ENCODE results near the gene TMEM161A.
"Not testable (repeated sequence)": the region's sequence is repeated elsewhere in the genome, so short reads cannot be mapped to it uniquely, and the experiment has no call there.

Gene TMEM161A

DNA sequence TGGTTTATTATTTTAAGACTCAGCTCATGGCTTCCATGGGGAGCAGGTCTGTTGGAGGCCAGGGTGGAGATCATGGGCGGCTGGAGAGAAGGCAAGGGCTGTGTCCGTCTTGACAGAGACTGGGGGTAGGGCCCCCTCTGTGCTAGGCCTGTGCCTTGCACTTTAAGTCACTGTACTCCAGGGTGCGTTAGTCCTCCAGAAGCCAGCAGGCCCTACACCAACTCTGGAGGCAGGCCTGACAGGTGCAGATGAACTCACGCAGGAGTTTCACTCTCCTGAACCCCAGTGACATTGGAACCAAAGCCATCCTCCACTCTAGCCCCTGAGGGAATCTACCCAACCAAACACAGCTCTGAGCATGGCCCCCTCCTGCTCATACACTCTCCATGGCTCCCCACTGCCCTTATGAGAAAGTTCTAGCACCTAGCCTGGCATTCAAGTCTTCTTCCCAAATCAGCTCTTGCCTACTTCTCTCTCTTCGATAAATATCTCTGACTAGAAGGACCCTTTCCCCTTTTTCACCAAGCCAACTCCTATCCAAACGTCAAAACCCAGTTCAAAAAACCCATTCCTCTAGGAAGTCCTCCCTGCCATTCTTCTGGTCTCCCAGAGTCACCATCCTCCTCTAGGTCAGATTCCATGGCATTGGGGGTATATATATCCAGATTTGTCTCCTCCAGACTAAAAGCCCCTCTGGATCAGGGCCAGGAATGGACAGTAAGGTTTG, 16.7 kb upstream of the TMEM161A start:
- no peak for DNase-seq

DNA sequence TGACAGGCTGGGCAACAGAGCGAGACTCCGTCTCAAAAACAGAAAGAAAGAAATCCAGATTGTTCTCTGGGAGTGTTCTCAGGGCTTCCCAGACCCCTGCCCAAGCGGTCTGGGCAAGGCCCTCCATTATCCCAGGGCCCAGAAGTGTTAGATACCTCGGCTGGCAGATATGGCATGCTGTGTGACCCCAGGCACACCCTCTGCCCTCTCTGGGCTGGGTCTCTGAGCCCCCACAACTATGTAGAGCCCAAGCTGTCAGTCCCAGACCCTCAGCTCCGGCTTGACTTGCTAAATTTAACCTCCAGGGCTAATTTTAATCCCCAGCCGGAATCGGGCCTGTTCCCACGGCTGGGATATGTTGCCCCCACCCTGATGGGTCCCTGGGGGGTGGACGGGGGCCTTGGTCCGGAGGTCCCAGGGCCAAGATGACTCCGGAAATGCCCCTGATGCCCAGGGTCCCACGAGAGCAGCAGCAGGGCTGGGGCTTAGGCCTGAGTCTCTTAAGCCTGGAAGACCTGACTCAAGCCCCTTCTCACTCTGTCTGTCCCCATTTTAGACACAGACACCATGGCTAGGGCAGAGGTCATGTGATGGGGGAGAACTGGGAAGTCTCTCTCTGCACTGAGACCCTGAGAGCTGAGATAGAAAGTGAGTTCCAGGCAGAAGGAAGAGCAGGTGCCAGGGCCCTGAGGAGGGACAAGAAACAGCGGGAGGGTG, 14.5 kb upstream of the TMEM161A start:
- DNase-seq: no peak

DNA sequence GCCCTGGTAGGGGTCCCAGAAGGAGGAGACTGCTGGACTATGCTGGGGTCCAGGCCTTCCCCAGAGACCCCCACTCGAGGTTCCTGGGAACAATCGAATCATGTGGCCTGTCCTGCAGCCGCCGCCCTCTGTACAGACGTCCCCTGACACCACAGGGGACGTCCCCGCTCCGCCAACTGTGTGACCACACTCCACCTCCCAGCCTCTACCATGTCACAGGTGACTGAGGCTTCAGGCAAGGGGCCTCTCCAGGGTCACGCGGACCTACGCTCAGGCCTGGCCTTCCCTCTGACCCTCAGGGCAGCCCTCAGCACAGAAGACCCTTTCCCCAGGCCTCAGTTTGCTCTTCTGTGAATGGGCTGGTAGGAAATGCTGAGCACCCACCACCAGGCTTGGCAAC, 13.1 kb upstream of the TMEM161A start:
- no peak for DNase-seq

DNA sequence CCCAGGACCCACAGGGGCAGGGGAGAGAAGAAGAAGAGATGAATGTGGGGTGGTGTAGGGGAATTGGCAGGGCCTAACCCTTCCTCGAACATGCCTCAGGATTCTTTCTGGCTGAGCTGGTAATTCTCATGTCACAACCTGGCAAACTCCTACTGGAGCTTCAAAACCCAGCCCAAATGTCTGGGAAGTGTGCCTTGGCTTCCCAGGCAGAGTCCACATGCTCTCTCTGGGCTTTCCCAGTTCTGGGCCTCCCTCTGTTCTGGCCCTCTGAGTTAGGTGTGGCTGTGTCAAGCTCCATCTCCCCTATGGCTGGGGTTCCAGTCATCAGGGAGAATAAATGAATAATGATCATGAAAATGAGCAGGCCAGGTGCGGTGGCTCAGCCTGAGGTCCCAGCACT, 11.2 kb upstream of the TMEM161A start:
- no peak for DNase-seq

DNA sequence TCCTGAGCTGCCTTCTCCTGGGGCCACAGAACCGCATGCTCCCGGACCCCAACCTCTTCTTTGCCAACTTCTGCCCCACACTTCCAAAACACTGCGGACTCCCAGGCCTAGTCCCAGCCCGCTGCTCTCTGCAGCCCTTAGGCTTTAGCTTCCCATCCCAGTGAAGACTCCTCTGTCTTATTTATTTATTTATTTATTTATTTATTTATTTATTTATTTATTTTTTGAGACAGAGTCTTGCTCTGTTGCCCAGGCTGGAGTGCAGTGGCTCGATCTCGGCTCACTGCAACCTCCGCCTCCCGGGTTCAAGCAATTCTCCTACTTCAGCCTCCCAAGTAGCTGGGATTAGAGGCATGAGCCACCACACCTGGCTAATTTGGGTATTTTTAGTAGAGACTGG, 10.2 kb upstream of the TMEM161A start:
- DNase-seq: not testable (repeated sequence)

DNA sequence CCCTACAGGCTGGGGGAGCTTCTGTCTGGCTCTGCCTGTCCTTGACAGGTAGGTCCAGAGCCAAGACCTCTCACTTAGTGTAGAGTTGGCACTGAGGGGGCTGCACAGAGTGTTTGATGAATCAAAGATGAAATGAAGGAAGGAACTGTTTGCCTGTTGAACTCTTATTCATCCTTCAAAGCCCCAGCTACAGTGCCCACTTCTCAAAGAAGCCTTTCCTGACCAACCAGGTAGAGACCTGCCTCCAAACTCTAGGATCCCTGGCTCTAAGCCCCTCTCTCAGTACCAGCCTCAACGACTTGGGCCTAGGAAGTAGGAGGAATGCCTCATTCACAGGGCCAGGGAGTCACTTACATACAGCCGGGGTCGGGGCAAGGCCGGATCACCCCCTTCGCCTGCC, 9.1 kb upstream of the TMEM161A start:
- no peak for DNase-seq

DNA sequence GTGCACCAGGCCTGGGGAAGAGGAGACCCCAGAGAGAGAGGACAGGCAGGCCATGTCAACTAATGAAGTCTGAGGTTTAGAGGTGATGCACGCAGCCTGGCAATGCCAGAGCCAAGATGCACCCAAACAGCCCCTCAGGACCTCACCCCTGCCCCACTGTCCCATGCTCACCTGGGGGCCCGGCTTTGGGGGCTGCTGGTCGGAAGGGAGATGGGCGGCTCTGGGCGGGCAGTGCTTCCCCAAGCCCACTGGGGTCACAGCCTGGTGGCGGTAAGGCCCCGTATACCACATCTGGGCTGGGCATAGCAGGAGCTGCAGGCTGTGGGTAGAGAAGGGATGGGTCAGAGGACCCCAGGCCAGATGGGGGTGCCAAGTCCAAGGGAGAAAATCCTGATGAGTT, 8.6 kb upstream of the TMEM161A start:
- no peak for DNase-seq

DNA sequence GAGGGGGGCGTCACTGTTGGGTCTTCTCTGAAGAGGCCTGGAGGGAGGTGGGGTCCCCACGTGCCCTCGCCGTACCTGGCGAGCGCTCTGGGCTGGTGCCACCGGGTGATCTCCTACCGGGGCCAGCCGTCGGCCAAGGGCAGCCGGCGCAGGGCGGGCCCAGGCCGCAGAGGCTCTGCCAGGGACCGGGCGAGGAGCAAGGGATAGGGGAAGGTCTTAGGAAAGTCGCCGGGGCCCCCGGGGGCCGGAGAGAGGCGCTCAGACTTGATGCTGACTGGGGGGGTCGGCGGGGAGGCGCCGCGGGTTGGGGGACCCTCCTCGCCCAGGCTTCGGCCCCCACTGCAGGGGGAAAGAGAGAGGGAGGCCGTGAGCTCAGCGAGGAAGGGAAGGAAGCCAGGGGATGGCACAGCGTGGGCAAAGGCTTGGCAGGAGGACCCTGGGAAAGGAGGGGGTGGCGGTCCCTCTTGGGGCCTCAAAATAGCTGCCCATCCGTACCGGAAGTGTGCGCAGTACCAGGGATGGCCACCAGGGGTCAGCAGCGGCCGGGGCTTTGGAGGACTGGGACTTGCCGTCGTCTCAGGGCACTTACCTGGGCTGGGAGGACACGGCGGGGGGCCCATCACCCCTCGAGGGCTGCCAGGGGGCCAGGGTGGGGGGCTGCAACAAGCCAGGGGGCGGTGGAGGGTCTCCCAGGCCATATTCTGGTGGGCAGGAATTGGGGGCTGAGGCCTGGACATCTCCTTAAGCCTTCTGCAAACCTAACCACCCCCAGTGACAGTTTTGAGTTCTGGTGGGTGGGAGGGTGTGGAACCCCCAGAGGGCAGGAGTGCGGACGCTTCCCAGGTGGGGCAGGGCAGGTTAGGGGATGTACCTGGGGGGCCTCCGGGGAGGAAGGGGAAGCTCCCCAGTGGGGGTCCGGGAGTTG, 7.7 kb upstream of the TMEM161A start:
- DNase-seq: peak; percentile 88

DNA sequence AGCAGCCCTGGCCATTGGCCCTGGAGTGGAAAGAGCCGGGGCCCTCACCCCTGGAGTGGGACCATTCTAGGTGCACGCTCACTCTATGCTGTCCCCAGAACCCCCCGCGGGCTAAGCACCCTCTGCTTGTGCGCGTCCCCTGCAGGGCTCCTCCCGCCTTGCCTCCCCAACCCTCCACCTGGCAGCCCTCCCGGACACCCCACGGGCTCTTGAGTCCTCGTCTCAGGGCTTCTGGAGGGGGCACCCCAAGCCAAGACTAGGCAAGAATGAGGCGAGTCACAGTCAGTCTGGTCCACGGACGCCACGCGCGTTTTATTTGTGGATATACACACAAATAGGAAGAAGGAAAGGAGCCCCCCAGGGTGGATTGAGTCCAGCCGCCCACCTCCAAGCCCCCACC, 7.0 kb upstream of the TMEM161A start:
- DNase-seq: no peak

DNA sequence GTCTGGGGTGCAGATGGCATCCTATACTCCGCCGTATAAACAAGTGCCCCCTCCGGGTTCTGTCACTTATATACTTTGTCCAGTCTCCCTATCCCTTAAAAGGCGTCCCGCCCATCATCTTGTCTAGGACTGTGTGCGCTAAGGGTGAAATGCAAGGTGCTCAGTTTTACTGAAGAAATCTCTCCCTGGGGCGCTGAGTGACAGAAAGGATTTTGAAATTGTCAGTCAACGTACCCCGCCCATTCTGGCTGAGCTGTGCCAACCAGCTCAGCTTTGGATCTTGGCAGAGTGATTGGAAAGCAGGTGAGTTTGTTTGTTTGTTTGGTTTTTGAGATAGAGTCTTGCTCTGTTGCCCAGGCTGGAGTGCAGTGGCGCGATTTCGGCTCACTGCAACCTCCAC, 4.1 kb upstream of the TMEM161A start:
- no peak for DNase-seq

DNA sequence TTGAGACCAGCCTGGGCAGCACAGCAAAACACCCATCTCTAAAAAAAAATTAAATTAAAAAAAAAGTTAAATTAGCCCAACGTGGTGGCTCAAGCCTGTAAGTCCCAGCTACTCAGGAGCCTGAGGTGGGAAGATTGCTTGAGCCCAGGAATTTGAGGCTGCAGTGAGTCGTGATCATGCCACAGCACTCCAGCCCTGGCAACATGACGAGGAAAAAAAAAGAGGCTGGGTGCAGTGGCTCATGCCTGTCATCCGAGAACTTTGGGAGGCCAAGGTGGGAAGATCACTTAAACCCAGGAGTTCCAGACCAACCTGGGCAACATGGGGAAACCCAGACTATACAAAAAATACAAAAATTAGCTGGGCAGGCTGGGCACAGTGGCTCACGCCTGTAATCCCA, 2.2 kb upstream of the TMEM161A start:
- no peak for DNase-seq

DNA sequence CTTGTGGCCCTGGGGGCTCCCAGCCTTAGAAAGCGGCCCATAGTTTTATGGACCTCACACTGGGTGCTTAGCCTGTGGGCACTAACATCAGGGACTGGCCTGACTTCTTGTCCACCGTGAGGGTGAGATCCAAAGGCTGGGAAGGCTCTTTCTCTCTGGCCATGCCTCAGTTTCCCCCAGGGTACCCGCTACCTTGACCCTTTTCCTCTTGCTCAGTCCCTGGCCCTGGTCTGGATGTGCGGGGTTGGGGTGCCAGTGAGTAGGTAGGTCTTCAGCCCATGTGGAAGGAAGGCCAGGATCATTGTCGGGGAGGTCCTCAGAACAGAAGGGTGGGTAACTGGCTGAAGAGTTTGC, 1.6 kb upstream of the TMEM161A start:
- no peak for DNase-seq

DNA sequence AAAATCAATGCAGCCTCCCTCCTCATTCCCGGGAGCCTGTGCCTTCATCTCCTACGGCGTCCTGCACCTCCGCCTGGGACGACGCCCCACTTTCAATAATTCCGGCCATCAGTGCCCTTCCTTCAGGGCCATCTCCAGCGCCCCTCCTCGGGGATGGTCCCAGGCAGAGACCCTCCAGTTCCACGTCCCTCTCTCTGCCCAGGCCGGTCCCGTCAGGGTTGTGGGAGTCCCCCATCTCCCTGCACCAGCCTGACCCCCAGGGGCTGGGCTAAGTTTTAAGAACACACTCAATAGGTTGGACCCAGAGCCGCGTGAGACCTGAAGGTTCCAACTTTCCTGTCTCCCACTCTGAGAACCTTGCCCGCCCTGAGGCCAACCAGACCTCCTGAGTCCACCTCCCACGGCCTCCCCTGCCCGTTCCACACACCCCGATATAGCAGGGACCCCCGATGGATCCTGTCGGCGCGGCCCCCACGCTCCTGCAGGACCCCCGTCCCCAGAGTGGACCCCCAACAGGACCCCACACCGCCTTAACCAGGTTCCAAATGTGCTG, 646 bp downstream of the TMEM161A start:
- DNase-seq: no peak

DNA sequence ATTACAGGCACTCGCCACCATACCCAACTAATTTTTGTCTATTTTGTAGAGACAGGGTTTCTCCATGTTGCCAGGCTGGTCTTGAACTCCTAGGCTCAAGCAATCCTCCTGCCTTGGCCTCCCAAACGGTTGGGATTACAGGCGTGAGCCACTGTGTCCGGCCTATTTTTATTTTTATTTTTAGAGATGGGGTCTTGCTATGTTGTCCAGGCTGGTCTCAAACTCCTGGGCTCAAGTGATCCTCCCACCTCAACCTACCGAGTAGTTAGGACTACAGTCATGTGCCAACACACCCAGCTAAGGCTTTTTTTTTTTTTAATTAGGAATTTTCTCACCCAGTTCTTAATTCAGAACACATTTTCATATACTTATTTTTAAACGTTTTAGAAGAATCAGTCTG, 2.6 kb downstream of the TMEM161A start:
- not testable (repeated sequence) for DNase-seq

DNA sequence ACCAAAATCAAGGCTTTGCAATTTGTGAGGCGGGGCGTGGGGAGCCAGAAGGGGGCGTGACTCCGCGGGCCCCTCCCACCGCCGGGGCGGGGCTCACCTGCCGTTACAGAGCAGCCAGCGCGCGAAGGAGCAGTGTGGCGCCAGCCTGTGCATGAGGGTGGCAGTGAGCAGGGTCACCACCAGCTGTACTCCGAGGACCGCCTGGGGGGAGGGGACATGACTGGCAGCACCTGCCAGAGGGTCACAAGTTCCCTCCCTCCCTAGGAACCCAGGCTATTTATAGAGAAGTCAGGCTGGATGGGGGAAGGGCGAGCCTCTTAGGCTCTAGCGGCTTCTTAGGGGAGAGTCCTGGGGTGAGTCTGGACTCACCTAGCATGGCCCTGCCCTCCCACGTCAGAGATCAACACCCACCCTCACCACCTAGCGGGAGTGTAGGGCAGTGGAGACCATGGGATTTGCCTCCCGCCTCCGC, 3.6 kb downstream of the TMEM161A start:
- DNase-seq: peak; percentile 56

DNA sequence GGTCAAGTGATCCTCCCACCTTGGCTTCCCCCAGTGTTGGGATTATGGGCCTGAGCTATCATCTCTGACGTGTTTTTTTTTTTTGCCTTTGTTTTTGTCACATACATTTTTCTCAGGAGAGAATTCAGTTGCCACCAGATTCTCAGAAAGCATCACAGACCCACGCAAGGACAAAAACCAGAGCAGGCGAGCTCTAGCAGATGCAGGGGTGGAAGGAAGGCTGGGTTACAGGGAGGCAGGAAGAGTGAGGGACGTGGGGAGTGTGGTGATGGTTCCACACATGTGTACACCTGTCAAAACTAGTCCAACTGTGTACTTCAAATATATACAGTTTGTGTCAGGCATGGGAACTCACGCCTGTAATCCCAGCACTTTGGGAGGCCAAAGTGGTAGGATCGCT, 4.3 kb downstream of the TMEM161A start:
- DNase-seq: no peak

DNA sequence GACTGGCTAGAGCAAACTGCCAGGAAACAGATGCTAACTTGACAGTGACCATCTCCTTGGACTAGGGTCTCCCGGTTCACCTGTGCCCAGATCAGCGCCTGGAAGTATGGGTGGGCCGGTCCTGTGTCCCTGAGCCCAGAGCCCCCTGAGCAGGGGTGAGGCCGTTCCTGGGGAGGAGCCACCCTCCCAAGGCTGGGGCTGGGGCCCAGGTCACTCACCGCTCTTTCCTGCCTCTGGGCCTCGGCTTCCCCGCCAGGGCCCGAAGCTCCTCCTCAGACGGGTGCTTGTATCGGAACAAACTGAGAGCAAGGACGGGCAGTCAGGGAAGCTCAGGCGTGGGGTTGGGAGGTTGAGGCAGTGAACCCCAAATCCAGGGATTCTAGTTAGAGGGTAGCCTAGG, 5.4 kb downstream of the TMEM161A start:
- DNase-seq: no peak

DNA sequence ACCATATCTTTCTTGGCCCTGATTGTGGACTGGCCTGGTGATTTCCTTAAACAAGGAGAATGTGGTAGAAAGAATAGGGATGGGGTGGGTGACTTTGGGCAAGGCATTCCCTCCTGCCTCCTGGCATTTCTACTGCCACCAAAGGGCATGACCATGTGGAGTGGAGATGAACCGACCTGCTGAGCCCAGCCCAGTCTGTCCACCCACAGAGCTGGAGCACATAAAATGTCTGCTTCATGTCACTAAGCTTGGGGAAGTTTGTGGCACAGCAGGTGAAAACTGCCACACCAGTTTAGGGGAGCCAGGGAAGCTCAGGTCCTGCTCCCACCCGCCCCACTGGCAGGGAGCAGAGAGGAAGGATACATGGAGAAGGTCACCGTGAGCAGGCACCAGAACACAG, 6.3 kb downstream of the TMEM161A start:
- DNase-seq: no peak

DNA sequence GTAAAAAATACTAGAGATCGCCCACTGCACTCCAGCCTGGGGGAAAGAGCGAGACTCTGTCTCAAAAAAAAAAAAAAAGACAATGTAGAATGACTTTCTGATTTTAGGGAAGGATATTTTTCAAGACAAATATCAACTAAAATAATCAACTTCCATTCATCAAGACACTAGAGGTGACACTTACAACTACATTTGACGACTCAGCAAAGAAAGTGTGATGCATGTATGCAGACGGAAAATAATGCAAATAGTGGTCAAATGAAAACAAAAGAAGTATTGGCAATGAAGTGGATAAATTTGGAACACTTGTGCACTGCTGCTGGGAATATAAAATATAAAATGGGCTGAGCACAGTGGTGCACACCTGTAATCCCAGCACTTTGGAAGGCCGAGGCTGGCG, 12.2 kb downstream of the TMEM161A start:
- DNase-seq: no peak

DNA sequence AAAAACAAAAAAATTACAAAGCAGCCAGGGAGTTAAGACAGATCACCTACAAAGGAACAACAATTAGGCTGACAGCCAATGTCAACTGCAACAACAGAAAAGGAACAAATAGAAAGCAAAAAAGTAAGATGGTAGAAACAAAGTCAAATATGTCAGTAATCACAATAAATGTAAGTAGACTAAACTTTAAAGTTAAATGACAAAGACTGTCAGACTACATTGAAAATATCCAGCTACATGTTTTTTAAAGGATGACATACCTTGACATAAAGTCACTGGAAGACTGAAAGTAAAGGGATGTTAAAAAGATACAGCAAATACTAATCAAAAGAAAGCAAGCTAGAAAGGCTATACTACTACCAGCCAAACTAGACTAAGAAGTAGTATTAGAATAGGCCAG, 14.9 kb downstream of the TMEM161A start:
- no peak for DNase-seq

DNA sequence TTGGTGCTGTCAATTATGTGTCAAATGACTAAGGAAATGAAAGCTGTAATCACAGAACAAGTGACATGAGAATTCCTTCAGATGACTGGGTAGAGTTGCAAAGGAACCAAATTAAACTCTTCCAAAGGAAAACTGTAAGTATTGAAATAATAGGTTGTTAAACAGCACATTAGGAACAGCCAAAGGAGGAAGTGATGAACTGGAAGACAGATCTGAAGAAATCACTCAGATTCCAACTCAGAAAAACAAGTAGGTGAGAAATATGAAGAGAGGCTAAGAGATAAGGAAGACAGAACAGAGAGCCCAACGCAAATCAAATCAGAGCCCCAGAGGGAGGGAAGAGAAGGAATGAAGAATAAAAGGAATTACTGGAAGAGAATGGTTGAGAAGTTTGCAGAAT, 15.4 kb downstream of the TMEM161A start:
- DNase-seq: no peak

DNA sequence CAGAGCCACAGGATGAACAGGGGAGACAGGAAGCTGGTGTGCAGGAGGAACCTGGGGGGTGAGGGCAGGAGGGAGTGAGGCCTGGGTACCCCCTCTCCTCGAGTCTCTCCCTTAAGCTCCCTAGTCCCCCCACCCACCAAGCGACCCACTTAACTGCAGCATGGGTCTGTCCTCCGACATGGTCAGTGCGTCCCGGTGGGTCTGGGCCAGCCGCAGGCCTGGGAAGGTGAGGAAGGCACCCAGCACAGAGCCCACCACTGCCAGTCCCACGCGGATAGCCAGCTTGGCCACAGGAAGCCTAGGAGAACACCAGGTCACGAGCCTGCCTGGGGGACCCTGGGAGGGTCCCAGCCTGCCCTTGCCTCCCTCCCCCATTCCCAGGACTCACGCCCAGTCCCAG, 16.9 kb downstream of the TMEM161A start:
- DNase-seq: no peak
